CD4-positive, alpha-beta T cell treated with Interferon gamma for 1 hour (primary cell): ENCODE data around the gene HPD.

Experiments used
- DNase-seq: peaks from one replicate; pipeline ENCODE4 v3.0.0-alpha.2; 2020

HPD gene

DNA sequence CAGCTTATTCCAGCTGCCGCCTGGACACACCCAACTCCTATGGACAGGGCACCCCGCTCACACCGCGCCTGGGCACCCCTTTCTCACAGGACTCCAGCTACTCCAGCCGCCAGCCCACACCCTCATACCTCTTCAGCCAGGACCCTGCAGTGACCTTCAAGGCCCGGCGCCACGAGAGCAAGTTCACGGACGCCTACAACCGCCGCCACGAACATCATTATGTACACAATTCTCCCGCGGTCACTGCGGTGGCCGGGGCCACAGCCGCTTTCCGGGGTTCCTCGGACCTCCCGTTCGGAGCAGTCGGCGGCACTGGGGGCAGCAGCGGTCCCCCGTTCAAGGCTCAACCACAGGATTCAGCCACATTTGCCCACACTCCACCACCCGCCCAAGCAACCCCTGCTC lies 48.9 kb downstream of the HPD start:
- DNase-seq: no peak

DNA sequence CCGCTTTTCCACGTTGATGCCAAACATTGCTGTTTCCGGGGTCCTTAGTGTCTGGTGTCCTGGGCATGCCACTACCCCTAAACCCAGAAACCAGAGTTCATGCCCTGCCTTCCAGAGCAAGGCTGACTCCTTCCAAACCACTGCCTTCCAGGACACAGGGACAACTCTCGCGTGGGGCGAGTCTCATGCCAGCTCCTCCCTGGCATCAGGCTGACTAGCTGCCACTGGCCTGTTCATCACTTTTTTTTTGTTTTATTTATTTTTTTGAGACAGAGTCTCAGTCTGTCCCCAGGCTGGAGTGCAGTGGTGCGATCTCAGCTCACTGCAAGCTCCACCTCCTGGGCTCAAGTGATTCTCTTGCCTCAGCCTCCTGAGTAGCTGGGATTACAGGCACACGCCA lies 50.0 kb downstream of the HPD start:
- no peak for DNase-seq

DNA sequence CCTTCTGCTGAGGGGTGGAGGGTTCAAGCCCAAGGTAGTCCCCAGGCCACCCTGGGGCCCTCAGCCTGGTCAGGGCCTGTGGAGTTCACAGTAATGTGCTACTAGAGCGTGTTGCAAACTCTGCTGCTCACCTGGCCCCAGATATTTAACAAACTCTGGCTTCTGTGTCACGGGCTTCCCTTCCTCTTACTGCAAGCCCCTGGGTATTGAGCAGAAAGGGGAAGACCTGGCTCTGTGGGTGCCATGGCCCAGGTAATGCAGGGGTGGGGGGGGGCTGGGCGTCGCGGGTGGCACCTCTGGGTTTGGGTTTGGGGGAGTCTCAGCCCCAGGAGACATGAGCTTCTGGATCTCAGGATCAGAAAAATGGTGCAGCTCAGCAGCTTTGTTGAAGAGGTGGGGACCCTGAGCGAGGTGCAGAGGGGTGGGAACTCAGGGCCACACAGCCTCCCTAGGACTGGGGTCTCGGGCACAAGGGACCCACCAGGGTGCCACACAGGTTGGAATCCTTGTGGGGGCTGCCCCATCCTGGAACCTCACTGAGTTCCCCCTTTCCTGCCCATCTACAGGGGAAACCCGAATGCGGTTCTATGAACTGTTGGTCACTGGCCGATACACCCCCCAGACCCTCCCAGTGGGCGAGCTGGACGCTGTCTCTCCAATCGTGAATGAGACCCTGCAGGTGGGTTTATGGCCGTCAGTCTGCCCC lies 50.9 kb downstream of the HPD start:
- no peak for DNase-seq

GRCh38 chr12:121806546-121807423 lies 51.9 kb downstream of the HPD start:
- DNase-seq: no peak

GRCh38 chr12:121806009-121806545 lies 52.6 kb downstream of the HPD start:
- DNase-seq: peak; percentile 75

GRCh38 chr12:121805171-121806008 lies 53.3 kb downstream of the HPD start:
- DNase-seq: no peak

DNA sequence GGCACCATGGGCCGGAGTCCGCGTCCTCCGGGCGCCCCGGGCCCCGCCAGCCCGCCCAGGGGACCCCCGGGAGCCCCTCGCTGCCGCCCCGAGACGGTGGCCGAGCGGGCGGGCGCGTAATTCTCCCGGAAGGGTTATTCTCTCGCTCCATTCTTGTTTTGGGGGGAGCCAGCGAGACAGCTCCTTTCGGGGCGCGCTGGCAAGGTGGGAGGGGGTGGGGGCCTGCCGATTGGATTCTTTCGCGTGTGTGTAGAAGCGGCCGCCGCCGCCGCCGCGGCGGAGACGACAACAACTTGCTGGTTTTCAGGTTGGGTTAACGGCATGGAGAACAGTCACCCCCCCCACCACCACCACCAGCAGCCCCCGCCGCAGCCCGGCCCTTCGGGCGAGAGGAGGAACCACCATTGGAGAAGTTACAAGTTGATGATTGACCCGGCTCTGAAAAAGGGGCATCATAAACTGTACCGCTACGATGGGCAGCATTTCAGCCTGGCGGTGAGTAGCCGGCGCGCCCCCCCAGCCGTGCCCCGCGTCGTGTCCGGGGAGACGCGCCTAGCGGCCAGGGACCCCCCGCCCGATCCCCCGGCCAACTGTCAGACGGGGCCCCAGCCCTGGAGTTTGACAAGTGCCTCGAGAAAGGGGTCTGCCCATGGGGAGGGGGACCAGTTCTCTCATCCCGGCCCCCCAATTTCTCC lies 54.1 kb downstream of the HPD start:
- peak; percentile 68 for DNase-seq

GRCh38 chr12:121803861-121804416 lies 54.7 kb downstream of the HPD start, which contains the start of gene SETD1B:
SETD1B (plus strand) TSS chr12:121804009; CDS start chr12:121804738, 729 bp downstream.
- peak; percentile 62 for DNase-seq

- peak; percentile 93 for DNase-seq
Measured at GRCh38 chr12:121802843-121803698, 55.6 kb downstream of the HPD start.

- no peak for DNase-seq
Measured at GRCh38 chr12:121802485-121802842, 56.2 kb downstream of the HPD start.

DNA sequence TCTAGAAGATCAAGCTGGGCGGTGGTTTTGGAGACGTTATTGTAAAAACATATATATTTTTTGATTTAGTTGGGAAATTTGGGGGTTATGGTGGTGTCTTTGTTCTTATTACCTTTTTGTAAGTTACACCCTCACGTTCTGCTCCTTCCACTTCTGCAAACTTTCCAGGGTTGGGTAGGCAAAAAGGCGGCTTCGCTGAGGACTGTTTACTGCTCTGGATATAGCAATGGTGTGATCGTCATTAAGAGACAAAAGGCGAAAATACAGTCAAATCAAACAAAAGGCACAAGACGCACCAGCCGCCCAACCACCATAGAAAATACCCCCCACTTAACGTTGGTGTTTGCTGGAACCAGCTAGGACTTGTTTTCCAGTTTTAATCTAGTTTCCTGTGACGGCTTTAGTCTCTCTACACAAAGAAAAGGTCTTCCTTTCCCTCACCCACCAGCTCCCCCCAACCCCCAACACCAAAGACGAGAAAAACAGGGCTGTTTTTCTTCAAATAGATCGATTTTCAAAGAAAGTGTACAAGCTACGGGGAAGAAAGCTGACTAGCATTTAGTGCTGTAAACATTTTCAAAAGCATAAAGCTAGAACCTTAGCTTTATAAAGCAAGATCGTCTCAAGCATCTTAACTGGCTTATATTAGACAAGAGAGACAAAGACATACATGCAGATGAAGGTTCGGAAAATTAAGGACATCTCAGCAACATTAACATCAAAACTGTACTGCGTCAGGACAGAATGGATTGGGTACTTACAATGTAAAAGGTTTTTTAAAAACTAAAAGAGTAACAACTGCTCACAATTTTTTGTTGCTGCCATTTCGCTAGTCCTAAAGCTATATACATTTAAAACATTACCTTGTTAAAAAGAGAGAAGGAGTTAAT lies 56.8 kb downstream of the HPD start:
- DNase-seq: peak; percentile 75

DNA sequence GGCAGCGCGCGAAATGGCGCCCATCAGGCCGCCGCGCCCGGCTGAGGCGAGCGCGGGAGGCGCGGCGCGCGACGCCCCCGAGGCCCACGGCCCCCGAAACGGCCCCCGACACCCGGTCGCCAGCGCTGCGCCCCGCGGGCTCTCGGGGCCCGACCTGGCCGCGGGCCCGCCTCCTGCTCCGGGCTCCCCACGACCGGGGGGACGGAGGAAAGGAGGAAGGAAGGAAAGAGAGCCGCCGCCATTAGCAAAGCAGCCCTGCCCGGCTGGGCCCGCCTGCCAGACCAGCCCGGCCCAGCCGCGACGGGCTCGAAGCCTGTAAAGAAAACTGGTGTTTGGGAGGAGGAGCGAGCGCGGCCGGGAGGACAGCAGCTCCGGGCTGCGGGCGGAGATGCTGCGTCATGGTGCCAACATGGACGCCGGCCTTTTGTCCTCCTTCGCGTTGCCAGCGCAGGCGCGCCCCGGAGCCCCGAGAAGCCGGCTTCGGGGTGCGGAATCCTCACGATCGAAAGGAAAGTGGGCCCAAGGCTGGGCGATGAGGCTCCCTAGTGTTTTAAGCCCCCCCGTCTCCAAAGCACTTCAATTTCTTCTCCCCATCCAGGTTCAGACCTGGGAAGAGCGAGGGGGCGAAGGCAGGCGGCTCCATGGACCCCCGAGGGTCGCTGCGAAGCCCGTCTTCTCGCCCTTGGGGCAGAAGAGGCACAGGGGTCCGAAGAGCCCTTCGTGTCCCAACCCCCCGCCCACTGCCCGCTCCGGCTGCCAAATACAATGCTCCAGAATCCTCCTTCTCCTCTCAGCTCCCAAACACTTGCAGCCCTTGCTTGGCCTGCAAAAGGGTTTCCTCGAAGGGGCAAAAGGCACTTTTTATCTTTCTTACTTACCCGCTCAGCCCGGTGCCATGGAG lies 57.7 kb downstream of the HPD start:
- DNase-seq: peak; percentile 79

DNA sequence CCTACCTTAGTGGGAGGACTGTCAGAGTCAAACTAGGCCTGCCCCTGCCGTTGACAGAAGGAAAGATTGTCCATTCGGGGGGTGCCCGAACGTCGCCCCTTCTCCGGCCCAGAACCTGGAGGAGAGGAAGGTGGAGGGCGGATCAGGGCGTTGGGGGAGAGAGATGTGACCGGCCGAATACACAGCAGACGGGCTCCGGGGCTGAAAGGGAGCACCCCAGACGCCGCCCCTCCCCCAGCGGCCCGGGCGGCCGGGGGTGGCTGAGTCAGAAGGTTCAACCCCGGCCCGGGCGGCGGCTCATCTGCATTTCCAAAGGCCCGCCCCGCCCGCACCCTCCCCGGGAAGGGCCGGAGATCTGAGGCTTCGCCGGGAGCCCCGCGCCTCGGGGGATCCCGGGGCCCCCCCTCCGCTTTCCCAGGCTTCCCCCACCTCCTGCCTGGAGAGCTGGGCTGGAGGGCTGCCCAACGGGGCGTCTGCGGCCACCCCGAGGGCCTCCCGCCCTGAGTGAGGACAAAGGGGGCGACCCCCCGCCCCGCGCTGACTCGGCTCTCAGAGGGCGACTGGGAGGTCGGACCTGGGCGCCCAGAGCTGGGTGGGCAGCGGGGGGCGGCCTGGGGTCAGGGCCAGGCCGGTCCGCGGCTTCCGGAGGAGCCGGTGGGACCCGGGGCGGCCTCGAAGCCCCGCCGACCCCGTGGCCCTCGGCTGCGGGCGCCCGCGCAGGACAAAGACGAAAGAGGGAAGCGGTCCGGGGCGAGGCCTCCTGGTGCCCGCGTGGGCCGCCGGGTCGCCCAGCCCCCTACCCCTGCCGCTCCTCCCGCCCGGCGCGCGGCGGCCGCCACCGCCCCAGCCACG lies 58.6 kb downstream of the HPD start:
- DNase-seq: peak; percentile 78

GRCh38 chr12:121799156-121799841 lies 59.4 kb downstream of the HPD start:
- DNase-seq: peak; percentile 75

DNA sequence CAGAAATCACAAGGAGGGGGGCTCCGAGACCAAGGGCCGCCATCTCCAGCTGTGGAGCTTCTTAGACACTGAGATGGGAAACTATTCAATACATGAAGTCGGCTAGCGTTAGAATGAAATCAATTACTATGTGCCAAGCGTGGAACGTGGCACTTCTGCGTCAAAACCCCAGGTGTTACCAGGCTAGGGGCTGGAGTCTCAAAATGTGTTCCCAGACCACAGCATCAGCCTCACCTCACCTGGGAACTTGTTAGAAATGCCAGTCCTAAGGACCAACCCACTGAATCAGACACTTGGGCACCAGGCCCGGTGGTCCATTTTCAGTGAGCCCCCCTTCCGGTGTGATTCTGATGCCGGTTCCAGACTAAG lies 59.9 kb downstream of the HPD start:
- DNase-seq: no peak

DNA sequence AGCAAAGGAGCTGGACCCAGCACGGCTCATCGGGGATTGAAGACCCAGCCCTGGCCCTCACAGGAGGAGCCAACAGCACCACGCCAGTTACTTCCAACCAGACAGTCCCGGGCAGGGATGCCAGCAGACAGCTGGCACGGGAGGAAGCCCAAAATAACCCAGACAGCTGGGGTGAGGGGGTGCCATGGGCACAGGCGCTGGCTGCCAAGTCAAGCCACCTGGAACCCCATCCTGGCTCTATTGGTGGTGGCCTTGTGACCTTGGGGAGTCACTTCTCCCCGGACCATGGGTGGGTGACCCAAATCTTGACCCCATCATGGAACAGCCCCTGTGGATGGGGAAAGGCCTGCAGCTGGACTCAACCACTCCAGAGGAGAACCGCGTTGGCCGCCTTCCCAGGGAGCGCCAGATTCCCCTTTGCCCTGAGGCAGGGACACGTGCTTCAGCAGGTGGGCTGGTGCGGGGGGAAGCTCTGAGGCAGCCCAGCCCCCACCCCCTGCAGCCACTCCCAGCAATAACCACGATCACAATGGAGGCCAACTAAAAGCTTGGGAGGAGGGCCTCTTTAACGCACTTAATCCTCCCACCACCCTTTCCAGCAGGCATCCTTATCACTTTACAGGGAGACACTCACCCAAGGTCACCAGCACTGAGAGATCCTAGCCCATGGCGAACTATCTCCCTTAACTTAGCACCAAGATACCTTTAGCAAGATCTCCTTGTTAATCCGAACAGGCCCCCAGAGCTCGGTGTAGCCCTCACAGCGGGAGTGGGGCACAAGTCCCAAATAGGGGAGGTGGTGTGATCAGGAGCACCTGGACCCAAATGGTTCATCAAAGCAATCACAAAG lies 60.5 kb downstream of the HPD start:
- no peak for DNase-seq
